Measurements from ENCODE around the gene TBR1.

- no peak for TF ChIP-seq EZH2 (IDR thresholded peaks at IDR 0.05; ENCODE audit: borderline replicate concordance, control insufficient read depth, low read depth, low read length)
- TF ChIP-seq CTCF (IDR thresholded peaks at IDR 0.05 in 2 of 3, conservative IDR thresholded peaks at IDR 0.05 in 1 of 3; ENCODE audit: control insufficient read depth in 2 of 3, extremely low read depth in 1 of 3, insufficient read depth in 1 of 3, low read depth in 3 of 3, low read length in 3 of 3): no peak
- no peak for TF ChIP-seq CBX5 (IDR thresholded peaks at IDR 0.05; ENCODE audit: low read depth)
- no peak for TF ChIP-seq REST (IDR thresholded peaks at IDR 0.05; ENCODE audit: low read depth, low read length)
- no peak for TF ChIP-seq MAX (IDR thresholded peaks at IDR 0.05; ENCODE audit: low read depth, low read length)
- TF ChIP-seq POLR2AphosphoS5 (IDR thresholded peaks at IDR 0.05; ENCODE audit: low read length): no peak
- TF ChIP-seq NBN (IDR thresholded peaks at IDR 0.05): no peak
- TF ChIP-seq ZNF274 (IDR thresholded peaks at IDR 0.05; ENCODE audit: insufficient read depth, insufficient read length): no peak
Measured at GRCh38 chr2:161422816-161423403, 6.8 kb downstream of the TBR1 start.

All from GM12878 (cell line).